Mucosa of gallbladder (tissue), 1 donor: ENCODE measurements around the gene SIDT2. TPM values are rescaled to one million over a fixed set of nuclear protein-coding genes. Genes with fewer than 3 reads are reported as not detected.
"Not testable (repeated sequence)": the region's sequence is repeated elsewhere in the genome, so short reads cannot be mapped to it uniquely, and the experiment has no call there.

ENCODE experiments used
- DNase-seq: peaks from one replicate; pipeline ENCODE4 v3.0.0-alpha.2; 2020; ENCODE audit warnings: low spot score
- total RNA-seq: library from RNA; stranded (reverse); gene quantifications from one replicate; pipeline ENCODE4 v1.2.1, GENCODE V29; 2021
- donor health status: DM: no; HTN: no; CAD: no.

SIDT2 gene
- total RNA-seq, 1 donor from 2014 or later, result 72.9 TPM

DNA sequence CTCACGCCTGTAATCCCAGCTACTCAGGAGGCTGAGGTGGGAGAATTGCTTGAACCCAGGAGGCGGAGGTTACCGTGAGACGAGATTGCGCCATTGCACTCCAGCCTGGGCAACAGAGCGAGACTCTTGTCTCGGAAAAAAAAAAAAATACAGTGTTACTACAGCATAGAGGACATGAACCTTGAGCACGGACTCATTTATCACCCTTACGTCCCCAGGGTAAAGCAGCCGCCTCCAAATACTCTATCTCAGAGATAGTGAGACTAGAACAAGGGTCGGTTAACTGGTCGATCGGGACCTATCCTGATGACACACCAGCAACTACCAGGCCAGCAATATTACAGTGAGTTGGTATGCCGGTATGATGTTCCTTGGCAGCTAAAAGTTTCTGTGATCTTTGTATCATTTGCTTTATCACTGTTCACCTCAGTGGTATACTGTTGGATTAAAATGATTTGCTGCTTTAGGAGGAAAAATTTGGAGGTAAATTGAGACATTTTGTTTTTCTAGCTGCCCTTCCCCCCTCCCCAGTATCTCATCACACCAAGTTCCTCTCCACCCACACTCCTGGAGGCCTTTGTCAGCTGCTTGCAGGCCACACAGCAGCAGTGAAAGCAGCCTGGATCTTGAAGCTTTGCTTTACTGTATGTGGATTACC is 7.0 kb upstream of the SIDT2 start:
- no peak for DNase-seq

DNA sequence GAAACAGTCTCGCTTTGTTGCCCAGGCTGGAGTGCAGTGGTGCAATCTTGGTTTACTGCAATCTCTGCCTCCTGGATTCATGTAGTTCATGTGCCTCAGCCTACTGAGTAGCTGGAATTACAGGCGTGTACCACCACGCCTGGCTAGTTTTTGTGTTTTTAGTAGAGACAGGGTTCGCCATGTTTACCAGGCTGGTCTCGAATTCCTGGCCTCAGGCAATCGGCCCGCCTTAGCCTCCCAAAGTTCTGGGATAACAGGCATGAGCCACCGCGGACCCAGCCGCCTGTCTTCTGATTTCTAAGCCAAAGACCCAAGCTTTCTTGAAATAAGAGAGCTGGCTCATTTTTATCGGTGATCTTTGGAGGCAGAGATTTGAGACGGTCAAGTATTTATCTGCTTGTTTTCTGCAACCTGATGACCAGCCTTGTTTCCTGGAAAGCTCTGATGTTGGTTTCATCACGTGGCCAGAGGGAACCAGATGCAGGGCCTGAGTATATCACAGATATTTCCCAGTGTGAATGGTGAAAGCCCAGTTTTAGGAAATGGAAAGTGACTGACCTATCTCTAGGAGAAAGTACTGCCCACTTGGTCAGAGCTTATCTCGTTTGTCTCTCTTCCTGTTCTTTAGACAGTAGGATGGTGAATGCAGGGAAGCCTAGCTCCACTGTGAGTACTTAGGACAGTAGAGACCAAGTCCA is 5.7 kb upstream of the SIDT2 start:
- DNase-seq, result no peak

DNA sequence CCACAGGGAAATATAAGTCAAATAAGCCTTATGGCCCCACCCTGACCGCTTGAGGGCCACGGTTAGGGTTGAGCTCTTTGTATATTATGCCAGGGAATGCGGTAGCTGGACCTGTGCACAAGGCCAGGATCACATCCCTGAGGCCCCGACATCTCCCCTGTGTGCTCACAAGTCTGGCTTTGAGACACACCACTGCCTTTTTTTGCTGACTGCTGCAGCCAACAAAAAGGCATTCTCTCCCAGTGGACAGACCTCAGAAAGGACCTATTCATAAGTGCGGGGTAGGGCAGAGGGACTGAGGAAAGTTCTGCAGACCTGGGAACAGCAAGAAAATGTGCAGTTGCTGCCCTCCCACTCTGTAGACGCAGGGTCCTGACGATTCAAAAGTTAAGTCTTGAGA is 3.4 kb upstream of the SIDT2 start:
- DNase-seq, result no peak

DNA sequence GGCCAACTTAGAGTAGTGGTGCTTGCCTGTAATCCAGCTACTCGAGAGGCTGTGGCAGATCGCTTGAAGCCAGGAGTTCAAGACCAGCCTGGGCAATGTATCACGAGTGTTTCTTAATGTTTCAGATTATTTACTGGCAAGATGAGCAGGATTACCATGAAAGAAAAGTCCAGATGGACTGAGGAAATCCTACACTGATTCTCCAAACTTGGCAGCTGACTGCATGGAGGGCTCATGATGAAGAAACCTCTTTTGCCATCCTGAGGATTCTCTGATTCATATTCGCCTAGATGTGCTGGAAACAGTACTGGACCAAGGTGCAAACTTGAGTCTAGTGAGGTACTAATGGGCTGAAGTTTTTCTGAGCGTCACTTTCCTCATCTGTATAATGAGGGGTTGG is 2.8 kb upstream of the SIDT2 start:
- DNase-seq, result no peak

DNA sequence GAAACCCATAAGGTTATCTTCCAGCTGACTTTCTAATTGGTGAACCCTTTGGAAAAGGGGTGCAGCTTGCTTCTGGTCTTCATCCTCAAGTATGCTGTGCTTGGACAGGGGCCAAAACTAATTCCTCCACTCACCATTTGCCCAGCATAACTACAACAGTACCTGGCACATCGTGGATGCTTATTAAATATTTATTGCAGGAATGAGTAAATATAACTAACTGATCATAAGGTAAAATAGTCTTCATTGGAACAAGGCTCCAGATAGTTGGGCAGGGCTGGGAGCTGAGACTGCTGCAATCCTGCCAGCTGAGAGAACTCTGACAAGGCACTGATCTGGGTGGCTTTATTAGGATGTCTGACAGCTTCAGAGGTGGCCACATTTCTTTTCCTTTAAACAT is 2.4 kb upstream of the SIDT2 start:
- DNase-seq, result no peak

DNA sequence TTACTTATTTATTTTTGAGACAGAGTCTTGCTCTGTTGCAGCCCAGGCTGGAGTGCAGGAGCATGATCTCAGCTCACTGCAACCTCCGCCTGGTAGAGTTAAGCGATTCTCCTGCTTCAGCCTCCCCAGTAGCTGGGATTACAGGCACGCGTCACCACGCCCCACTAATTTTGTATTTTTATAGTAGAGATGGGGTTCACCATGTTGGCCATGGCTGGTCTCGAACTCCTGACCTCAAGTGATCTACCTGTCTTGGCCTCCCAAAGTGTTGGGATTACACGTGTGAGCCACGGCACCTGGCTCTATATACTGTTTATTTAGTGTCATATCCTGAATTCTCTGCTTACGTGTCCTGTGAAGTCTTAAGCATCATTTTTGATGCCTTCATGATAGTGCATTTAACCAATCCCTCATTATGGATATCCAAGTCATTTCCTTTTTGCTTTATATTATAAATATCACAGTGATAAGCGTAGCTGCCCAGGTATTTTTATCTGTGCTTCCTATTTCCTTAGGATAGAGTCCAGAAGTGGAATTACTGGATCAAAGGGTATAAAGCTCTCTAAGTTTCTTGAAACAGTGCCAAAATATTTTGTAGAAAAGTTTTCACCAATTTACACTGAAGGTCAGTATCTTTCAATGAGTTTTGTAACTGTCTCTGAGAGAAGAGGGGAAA is 871 bp upstream of the SIDT2 start:
- DNase-seq, result no peak

DNA sequence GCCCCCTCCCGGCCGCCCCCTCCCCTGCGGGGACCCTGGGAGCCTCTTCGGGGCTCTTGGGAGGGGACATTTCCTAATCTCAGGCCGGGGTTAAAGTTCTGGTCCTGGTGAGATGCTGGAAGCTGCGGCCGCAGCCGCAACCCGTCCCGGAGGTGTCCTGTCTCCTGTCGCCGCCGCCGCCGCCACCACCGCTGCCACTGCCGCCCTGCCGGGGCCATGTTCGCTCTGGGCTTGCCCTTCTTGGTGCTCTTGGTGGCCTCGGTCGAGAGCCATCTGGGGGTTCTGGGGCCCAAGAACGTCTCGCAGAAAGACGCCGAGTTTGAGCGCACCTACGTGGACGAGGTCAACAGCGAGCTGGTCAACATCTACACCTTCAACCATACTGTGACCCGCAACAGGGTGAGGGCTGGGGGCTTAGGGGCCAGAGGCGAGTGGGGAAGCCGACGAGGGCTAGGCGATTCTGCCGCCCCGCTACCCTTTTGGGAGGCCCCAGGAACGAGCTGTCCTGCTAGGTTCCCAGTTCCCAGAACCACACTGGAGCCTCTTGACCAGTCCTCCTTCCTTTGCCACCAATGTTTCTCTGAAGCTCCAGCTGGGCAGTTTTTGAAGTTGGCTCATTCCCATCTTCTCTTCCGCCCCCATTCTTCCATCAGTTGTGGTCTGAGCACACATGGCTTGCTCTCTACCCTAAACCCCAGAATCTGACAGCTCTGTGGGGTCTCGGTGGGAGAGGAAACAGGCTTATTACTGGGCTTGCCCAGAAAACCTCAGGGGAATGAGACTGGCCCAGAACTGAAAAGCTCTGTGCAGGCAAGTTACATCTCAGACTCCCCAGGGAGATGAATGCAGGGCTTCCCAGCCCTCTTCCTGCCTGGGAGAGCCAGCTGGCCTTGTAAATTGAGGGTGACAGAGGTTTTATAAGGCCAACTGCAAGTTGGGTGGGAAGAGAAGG is 781 bp downstream of the SIDT2 start:
- no peak for DNase-seq

DNA sequence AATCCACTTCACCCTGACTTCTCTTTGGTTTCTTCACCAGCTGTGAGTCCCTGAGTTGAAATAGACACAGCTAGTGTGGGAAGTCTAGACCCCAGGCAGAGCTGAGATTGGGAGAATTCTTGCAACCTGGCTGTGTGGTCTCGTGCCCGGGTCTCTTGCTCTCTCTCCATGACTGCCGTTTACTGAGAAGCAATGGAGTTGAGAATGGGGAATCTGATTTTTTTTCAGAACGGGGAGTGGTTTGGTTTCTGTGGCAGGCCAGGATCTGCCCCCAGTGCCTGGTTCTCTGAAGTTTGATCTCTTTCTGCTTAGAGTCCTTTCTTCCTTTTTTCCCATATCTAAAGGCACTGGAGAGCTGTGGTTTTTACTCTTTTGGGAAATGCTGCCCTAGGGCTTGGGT is 1.5 kb downstream of the SIDT2 start:
- no peak for DNase-seq

DNA sequence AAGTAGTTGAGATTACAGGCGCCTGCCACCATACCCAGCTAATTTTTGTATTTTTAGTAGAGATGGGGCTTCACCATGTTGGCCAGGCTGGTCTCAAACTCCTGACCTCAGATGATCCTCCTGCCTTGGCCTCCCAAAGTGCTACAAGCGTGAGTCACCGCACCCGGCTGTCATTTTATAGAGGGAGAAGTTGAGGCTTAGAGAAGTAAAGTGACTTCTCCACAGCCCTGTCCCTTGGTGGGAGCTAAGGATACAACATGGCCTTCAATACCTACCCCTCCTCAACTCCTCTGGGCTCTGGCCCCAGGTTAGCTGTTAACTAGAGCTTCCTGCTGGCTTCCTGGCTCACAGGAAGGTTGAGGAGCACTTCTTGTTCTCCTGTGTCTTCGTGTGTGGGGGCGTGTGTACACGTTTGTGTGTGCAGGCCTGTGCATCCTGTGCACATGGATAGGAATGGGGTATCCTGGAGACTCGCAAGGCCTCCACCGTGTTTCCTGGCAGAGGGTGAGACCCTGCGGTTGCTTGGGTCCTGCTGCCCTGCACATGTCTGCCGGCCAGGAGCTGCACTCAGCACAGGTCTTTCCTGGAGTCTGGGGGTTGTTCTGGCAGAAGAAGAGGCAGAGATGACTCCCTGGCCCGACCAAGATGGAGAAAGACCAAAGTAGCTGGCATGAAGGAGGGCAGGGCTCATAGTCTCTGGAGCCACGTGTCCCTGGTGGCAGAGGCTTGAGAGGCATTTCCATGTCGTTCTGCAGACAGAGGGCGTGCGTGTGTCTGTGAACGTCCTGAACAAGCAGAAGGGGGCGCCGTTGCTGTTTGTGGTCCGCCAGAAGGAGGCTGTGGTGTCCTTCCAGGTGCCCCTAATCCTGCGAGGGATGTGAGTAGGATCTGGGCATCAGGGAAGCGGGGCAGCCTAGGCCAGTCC is 2.4 kb downstream of the SIDT2 start:
- peak; percentile 70 for DNase-seq

DNA sequence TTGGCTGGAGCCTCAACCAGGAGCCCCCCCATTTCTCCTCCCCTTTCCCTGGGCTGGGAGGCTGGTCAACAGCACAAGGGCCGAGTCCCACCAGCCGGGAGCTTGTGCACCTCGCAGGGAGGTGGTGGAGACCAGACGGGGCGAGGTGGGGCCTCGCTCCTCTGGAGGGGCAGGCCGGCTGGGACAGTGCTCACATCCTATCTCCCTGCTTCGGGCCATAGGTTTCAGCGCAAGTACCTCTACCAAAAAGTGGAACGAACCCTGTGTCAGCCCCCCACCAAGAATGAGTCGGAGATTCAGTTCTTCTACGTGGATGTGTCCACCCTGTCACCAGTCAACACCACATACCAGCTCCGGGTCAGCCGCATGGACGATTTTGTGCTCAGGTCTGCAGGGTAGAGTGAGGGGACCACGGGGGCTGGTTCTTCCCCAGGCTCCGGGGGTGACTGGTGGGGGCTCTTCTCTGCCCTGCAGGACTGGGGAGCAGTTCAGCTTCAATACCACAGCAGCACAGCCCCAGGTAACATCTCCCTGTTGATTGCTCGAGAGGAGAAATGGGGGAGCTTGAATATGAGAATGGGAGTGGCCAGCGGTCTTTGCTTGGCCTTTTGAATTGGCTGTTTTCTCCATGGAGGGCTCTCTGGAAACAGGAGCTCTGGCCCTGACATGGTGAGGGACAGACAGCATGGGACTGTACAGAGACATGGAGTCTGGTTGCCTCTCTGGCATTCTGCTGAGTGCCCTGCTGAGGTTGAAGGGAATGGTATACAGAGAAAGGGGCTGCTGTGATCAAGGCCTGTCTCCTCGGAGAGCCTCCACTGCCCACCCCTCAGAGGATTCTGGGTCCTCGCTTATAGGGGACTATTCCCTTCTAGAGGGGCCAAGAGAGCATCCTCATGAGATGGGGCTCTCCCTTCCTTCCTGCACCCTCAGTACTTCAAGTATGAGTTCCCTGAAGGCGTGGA is 3.3 kb downstream of the SIDT2 start:
- DNase-seq, result no peak

DNA sequence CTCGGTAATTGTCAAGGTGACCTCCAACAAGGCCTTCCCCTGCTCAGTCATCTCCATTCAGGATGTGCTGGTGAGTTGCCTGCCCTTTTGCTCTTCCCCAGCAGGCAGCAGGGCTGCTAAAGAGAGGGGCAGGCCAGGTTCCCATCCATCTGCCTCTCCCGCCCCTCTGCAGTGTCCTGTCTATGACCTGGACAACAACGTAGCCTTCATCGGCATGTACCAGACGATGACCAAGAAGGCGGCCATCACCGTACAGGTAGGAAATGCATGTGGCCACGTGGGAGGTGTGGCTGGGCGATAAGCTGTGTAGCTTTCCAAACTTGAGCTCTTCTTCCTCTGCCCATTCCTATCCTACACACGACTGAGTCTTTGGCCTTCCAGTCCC is 4.0 kb downstream of the SIDT2 start:
- no peak for DNase-seq

DNA sequence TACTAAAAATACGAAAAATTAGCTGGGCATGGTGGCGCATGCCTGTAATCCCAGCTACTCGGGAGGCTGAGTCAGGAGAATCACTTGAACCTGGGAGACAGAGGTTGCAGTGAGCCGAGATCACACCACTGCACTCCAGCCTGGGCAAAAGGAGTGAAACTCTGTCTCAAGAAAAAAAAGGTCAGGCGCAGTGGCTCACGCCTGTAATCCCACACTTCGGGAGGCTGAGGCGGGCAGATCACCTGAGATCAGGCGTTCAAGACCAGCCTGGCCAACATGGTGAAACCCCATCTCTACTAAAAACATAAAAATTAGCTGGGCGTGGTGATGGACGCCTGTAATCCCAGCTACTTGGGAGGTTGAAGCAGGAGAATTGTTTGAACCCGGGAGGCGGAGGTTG is 4.6 kb downstream of the SIDT2 start:
- not testable (repeated sequence) for DNase-seq

DNA sequence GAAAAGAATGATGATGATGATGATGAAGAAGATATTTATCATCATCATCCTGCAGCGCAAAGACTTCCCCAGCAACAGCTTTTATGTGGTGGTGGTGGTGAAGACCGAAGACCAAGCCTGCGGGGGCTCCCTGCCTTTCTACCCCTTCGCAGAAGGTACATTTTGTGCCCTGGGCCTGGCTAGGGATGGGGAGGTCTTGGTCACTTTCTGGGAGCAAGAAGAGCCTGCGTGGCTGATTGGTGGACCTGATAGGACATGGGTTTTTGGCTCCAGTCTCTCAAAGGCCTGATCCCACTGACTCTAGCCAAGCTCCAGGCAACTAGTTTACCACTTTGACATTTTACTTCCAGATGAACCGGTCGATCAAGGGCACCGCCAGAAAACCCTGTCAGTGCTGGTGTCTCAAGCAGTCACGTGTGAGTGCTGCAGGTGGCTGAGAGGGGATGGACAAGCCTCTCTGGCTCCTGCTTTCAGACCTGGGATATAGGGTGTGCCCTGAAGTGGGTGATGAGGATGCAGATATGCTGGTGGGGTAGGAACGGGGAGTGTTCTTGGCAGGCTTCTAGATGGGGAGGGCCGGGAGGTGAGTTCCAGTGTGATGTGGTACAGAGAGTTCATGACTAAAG is 5.3 kb downstream of the SIDT2 start:
- no peak for DNase-seq

DNA sequence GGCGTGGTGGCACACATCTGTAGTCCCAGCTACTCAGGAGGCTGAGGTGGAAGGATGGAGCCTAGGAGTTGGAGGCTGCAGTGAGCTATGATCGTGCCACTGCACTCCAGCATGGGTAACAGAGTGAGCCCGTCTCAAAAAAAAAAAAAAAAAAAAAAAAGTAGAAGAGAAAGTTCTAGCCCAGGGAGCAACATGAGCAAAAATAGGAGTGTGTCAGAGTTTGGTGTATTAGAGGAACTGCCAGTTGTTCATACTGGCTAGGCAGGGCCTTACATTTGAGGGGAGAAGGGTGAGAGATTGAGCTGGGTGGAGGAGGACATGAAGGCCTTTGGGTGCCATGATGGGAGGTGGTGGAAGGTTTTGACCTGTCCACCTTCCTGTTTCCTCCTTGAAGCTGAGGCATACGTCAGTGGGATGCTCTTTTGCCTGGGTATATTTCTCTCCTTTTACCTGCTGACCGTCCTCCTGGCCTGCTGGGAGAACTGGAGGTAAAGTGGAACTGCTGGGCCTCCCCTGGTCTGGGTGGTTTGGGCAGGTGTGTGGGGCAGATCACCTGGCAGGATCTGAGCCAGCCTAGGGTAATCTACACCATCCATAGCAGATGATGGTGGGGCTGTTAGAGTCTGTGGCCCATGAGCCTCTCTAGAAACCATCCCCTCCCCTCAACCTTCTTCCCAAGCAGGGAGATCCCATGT is 7.3 kb downstream of the SIDT2 start:
- no peak for DNase-seq

DNA sequence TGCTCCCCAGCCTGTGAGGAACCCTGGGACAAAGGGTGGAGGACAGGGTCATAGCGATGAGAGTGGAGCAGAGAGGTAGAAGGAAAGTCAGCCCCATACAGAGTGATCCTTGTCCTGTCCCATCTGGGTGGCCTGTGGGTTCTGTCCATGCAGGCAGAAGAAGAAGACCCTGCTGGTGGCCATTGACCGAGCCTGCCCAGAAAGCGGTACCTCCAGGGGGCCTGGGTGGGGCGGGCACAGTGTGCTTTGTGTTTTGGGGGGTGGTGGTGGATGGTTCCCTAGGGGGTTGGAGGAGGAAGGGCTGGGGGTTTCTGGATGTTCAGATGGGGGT is 7.9 kb downstream of the SIDT2 start:
- no peak for DNase-seq

DNA sequence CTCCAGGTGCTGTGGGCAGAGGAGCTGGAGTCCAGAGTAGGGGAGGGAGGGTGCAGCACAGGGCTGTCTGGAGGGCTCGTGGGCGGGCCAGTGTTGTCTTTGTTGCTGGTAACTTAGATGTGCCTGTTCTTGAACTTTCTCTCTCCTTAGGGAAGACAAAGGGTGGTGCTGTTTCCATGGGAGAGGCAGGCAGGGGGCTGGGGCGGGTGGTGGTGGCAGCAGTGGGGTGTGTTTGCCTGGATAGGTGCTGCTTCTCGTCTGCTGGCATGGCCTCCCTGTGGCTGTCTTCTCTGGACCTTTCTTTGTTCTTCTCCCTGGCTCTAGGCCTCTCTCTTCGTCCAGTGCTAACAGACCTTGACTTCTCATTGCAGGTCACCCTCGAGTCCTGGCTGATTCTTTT is 8.5 kb downstream of the SIDT2 start:
- DNase-seq, result no peak

DNA sequence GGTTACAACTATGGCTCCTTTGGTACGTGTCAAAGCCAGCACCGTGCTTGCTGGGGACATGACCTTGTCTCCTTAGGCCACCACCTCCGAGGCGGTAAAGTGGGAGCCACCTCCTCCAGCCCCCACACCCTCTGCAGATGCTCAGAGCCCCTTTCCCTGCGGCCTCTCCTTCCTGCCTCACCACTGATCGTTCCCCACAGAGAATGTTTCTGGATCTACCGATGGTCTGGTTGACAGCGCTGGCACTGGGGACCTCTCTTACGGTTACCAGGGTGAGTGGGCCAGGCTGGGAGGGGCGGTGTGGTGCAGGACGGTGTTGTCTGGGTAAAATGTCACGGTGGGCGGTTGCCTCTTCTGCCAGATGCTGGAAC is 8.9 kb downstream of the SIDT2 start:
- DNase-seq, result no peak

DNA sequence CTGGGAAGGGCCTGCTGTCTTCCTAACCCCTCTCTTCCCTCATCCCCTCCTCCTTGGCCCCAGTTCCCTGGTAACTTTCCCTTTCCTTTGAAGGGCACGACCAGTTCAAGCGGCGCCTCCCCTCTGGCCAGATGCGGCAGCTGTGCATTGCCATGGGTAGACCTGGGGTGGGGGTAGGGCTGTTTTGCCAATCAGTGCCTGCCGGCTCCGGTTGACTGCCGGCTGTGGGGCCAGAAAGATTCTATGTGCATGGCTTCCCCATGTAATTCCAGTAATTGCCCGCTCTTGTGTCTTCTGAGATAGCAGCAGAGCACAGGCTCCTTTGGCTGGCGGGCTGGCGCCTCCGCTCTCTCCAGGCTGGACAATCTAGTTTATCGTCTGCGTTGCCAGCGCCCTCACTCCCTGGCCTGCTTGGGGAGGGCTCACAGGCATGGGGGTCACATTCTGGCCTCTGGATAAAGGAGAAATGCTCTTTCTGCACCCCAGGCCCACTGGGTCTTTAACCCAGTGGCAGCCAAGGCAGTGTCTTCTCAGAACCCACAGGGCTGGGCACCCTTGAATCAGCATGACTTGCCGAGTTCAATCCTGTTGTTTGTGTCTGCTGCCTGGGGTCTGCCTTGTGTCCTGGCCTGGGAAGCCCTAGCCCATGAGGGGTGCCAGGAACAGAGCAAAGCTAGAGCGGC is 9.4 kb downstream of the SIDT2 start:
- no peak for DNase-seq
